A549 (cell line): ENCODE measurements around the gene WRAP53. TPM values are rescaled to one million over a fixed set of nuclear protein-coding genes. Genes with fewer than 3 reads are reported as not detected.
A peak's percentile ranks its signal among the peaks of the same experiment; 100 is the strongest.

Experiments used
- ATAC-seq, 2 experiments: fragments of 200-7000 bp in 1 of 2; fragments of >200 bp in 1 of 2; cut with Nextera tagmentation in 1 of 2; cut with Tn5 transposase in 1 of 2; 3 replicates each; pipeline versions ENCODE4 v1.8.0 to v1.9.1; 2018 to 2020; ENCODE audit warnings: mild to moderate bottlenecking in 1 of 2, moderate library complexity in 1 of 2
- CTCF ChIA-PET: fragments of 300-600 bp; sonication (Branson Sonifier 250); formaldehyde crosslinking; extraction: SDS; loops from one replicate; lab custom pipeline; 2021; ENCODE audit warnings: antibody characterized with exemption, inconsistent platforms; lab: Yijun Ruan, JAX
- POLR2A ChIA-PET: fragments of 350-600 bp; formaldehyde crosslinking; extraction: SDS; loops from one replicate; lab custom pipeline; 2021; ENCODE audit warnings: antibody characterized with exemption, inconsistent platforms; lab: Yijun Ruan, JAX
- DNase-seq, 2 experiments: peaks; one replicate each; pipeline versions ENCODE4 v3.0.0 to v3.0.0-alpha.2; 2011 to 2016; ENCODE audit warnings: low read depth in 1 of 2, low spot score in 1 of 2
- FAIRE-seq: peaks from 2 replicates; lab custom pipeline; 2011; peaks lifted over from hg19 to GRCh38; lab: Jason Lieb, UNC
- H3K27ac ChIP-seq, 2 experiments: fragments of >200 bp; sonication (Bioruptor Twin); formaldehyde crosslinking; 3 replicates each; pipeline ENCODE4 v1.5.1; 2016 to 2017
- H3K4me1 ChIP-seq: fragments of >200 bp; sonication (Bioruptor Twin); formaldehyde crosslinking; 3 replicates; pipeline ENCODE4 v1.6.1; 2016
- H3K4me2 ChIP-seq: fragments of >200 bp; sonication (Bioruptor Twin); formaldehyde crosslinking; 3 replicates; pipeline ENCODE4 v1.6.1; 2016
- H3K4me3 ChIP-seq: fragments of >200 bp; sonication (Bioruptor Twin); formaldehyde crosslinking; 3 replicates; pipeline ENCODE4 v1.5.1; 2016
- H3K9me3 ChIP-seq: fragments of >200 bp; sonication (Bioruptor Twin); formaldehyde crosslinking; 3 replicates; pipeline ENCODE4 v1.6.1; 2016
- BHLHE40 ChIP-seq: IDR thresholded peaks from 2 replicates; pipeline ENCODE4 v1.6.1; 2012; ENCODE audit warnings: low read depth, low read length, inconsistent platforms
- CBX2 ChIP-seq: fragments of 200-600 bp; sonication (generic); IDR thresholded peaks from 2 replicates; pipeline ENCODE4 v1.6.1; 2016; ENCODE audit warnings: low read depth, mild to moderate bottlenecking, borderline replicate concordance
- EP300 ChIP-seq, 2 experiments: fragments of >200 bp; sonication (Bioruptor Twin); formaldehyde crosslinking; IDR thresholded peaks; 2 replicates in 1 of 2; 3 replicates in 1 of 2; pipeline ENCODE4 v1.6.1; 2016 to 2017
- ESRRA ChIP-seq: fragments of 150-350 bp; IDR thresholded peaks from 2 replicates; pipeline ENCODE4 v1.6.1; 2014; ENCODE audit warnings: mild to moderate bottlenecking, low read length, borderline replicate concordance
- MAFK ChIP-seq: fragments of 450-650 bp; IDR thresholded peaks from 2 replicates; pipeline ENCODE4 v1.6.1; 2014; ENCODE audit not compliant: partially characterized antibody
- NFE2L2 ChIP-seq: fragments of 150-350 bp; conservative IDR thresholded peaks from 2 replicates; pipeline ENCODE4 v1.6.1; 2014; ENCODE audit warnings: low read length
- RARB ChIP-seq: fragments of 250-450 bp; sonication (Bioruptor Pico); IDR thresholded peaks from 2 replicates; pipeline ENCODE4 v1.8.0; 2021; ENCODE audit warnings: mild to moderate bottlenecking, moderate library complexity
- REST ChIP-seq: fragments of 200-600 bp; sonication (generic); IDR thresholded peaks from 2 replicates; pipeline ENCODE4 v1.6.1; 2016; ENCODE audit warnings: antibody characterized with exemption, mild to moderate bottlenecking, moderate library complexity
- WGBS: methylation state at CpG from one replicate; pipeline ENCODE4 v1.1.6; 2017; ENCODE audit errors: missing lambda C conversion rate; 5-methylcytosine and 5-hydroxymethylcytosine counted together
- polyA plus RNA-seq, 4 experiments: library from polyadenylated mRNA; depleted of rRNA in 3 of 4; stranded (reverse); fragments of >200 nt; fragmentation: RNase III in 1 of 4; extraction: RNeasy Plus Mini Kit Qiagen cat#74134 plus additional on column Dnase treatment in 1 of 4; gene quantifications; 2 replicates in 3 of 4; 3 replicates in 1 of 4; pipeline ENCODE4 v1.2.3, GENCODE V29; 2011 to 2017

Gene WRAP53
- polyA plus RNA-seq, 2 of the 4 experiments (the other 2 are of a cell fraction): 15.9 to 34.0 TPM

- CTCF ChIA-PET: interaction anchor here (0.7 to 11.1 kb wide), 10 partner anchors 9 to 658 kb away, joined by 3 to 103 read pairs (median 4); partner anchors contain the start of genes DNAH2, TP53 and WRAP53
- Histone ChIP-seq H3K4me1 (peaks cover 13% of the 10 kb centered on the region; the same call in 2 of the 3 replicates), H3K9me3 (no peaks in the 10 kb centered on the region)
- TF ChIP-seq CBX2 (no peak), MAFK (no peak), NFE2L2 (no peak), EP300 (IDR thresholded peaks at IDR 0.05) (no peak), RARB (CRISPR knock-in tag) (no peak)
- TF ChIP-seq, all 56 proteins: peak for 0
- no peak for FAIRE-seq
- Histone ChIP-seq H3K27ac (no peak overlapping the region), H3K4me3 (no peak overlapping the region; the same call in 2 of the 3 replicates), H3K4me2 (peak overlapping the region; percentile 93)
- WGBS: 80% methylated on average over 24 of the region's 24 CpGs
- DNase-seq: peak; percentile 34 to 77
- ATAC-seq: peak in 1 of 2 experiments; percentile 55; a peak in 3 of 6 replicates
- POLR2A ChIA-PET: interaction anchor here (0.6 to 3.5 kb wide), 4 partner anchors 11 to 17 kb away, joined by 3 to 15 read pairs (median 10); partner anchors contain the start of genes DNAH2 and TP53
Observed at GRCh38 chr17:7703584-7704479, 15.6 kb downstream of the WRAP53 start.

GRCh38 chr17:7704601-7705268 lies 16.5 kb downstream of the WRAP53 start, which contains the start of gene EFNB3:
TSS of gene EFNB3 (plus strand) at chr17:7705202. CDS start at chr17:7705599, 397 bp downstream.
- FAIRE-seq: no peak

More at GRCh38 chr17:7704601-7705268, 16.5 kb downstream of the WRAP53 start, which contains the start of gene EFNB3:
- Histone ChIP-seq H3K9me3 (no peaks in the 10 kb centered on the region), H3K4me2 (peak within 1 kb of the TSS; percentile 93), H3K4me3 (peak within 1 kb of the TSS; percentile 44), H3K4me1 (peaks cover 13% of the 10 kb centered on the region; the same call in 2 of the 3 replicates), H3K27ac (peak within 1 kb of the TSS; percentile 40 to 87; a peak in 5 of 6 replicates)
- ChIA-PET POLR2A (interaction anchor here (1.7 to 3.5 kb wide), 2 partner anchors 12 to 18 kb away, joined by 11 to 15 read pairs; partner anchors contain the start of genes DNAH2 and TP53), CTCF (interaction anchor here (1.0 to 11.1 kb wide), 8 partner anchors 10 to 659 kb away, joined by 3 to 103 read pairs (median 4); partner anchors contain the start of genes DNAH2, TP53 and WRAP53)
- TF ChIP-seq BHLHE40 (no peak), REST (0 out of 2 replicates have a peak, but pooled peaks have one; percentile 27), ESRRA (0 out of 2 replicates have a peak, but pooled peaks have one; percentile 11)
- WGBS: 8% methylated on average over 33 of the region's 45 CpGs
- ATAC-seq (peak; percentile 35 to 62; a peak in 5 of 6 replicates), DNase-seq (peak; percentile 33 to 38)
